ENCODE data around the gene KCTD5.
"Not testable (repeated sequence)": the region's sequence is repeated elsewhere in the genome, so short reads cannot be mapped to it uniquely, and the experiment has no call there.

GRCh38 chr16:2657803-2658202 lies 24.5 kb upstream of the KCTD5 start:
- not testable (repeated sequence) for TF ChIP-seq EP300 (IDR thresholded peaks at IDR 0.05)
- TF ChIP-seq, protein P1, sequence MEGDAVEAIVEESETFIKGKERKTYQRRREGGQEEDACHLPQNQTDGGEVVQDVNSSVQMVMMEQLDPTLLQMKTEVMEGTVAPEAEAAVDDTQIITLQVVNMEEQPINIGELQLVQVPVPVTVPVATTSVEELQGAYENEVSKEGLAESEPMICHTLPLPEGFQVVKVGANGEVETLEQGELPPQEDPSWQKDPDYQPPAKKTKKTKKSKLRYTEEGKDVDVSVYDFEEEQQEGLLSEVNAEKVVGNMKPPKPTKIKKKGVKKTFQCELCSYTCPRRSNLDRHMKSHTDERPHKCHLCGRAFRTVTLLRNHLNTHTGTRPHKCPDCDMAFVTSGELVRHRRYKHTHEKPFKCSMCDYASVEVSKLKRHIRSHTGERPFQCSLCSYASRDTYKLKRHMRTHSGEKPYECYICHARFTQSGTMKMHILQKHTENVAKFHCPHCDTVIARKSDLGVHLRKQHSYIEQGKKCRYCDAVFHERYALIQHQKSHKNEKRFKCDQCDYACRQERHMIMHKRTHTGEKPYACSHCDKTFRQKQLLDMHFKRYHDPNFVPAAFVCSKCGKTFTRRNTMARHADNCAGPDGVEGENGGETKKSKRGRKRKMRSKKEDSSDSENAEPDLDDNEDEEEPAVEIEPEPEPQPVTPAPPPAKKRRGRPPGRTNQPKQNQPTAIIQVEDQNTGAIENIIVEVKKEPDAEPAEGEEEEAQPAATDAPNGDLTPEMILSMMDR (IDR thresholded peaks at IDR 0.05) = not testable (repeated sequence)

All from gastroesophageal sphincter (tissue), 3 donors.